GM12892 (cell line): ENCODE measurements around the gene MAP2K2.

ENCODE experiments used
- POLR2A ChIP-seq: IDR thresholded peaks from 2 replicates; pipeline ENCODE4 v1.6.1; 2011; ENCODE audit warnings: low read depth, low read length, control low read depth
- POLR2AphosphoS5 ChIP-seq: IDR thresholded peaks from 2 replicates; pipeline ENCODE4 v1.6.1; 2011; ENCODE audit warnings: low read depth, low read length, control low read depth

GRCh38 chr19:4115050-4115817, 8.7 kb downstream of the MAP2K2 start:
- TF ChIP-seq POLR2AphosphoS5 = no peak; the same call in 1 of the 2 replicates
- 0 out of 2 replicates have a peak, but pooled peaks have one; percentile 25 for TF ChIP-seq POLR2A
